Right atrium auricular region (tissue), 2 donors: ENCODE results near the gene MYOG. TPM values are rescaled to one million over a fixed set of nuclear protein-coding genes. Genes with fewer than 3 reads are reported as not detected.

Experiments used
- DNase-seq: peaks from one replicate; pipeline ENCODE4 v3.0.0-alpha.2; 2019; ENCODE audit warnings: low spot score
- H3K27ac ChIP-seq, 2 donors: fragments of 200-600 bp; sonication (generic); 1 replicate in 1 of 2; 2 replicates in 1 of 2; pipeline ENCODE4 v1.5.1; 2016 to 2019
- H3K27me3 ChIP-seq, 2 donors: fragments of 200-600 bp; sonication (generic); one replicate each; pipeline versions ENCODE4 v1.5.1 to v1.6.0; 2017 to 2019
- H3K36me3 ChIP-seq: fragments of 200-600 bp; sonication (generic); one replicate; pipeline ENCODE4 v1.5.1; 2016
- H3K4me1 ChIP-seq, 2 donors: fragments of 200-600 bp; sonication (generic); one replicate each; pipeline versions ENCODE4 v1.5.1 to v1.6.0; 2017 to 2019
- H3K4me3 ChIP-seq, 2 donors: fragments of 200-600 bp; sonication (generic); 1 replicate in 1 of 2; 2 replicates in 1 of 2; pipeline ENCODE4 v1.5.1; 2017 to 2019; ENCODE audit warnings: mild to moderate bottlenecking in 1 of 2, moderate library complexity in 1 of 2
- H3K9me3 ChIP-seq, 2 donors: fragments of 200-600 bp; sonication (generic); one replicate each; pipeline ENCODE4 v1.5.1; 2019
- CTCF ChIP-seq, 2 donors: fragments of 200-600 bp; sonication (generic); IDR thresholded peaks; one replicate each; pipeline ENCODE4 v1.5.1; 2019; ENCODE audit warnings: antibody characterized with exemption in 2 of 2
- total RNA-seq, 2 donors: library from RNA; depleted of rRNA; stranded (reverse); fragments of >200 nt; gene quantifications; one replicate each; pipeline ENCODE4 v1.1.0, GENCODE V29; 2016

The MYOG gene
- total RNA-seq, 2 donors from 2014 or later: not detected

GRCh38 chr1:203083463-203083921, 2.3 kb downstream of the MYOG start:
- TF ChIP-seq CTCF (IDR thresholded peaks at IDR 0.05): no peak
- H3K4me3 ChIP-seq: no peak overlapping the region
- peaks cover 0 to 9% of the 10 kb centered on the region in 2 donors for H3K4me1 ChIP-seq
- H3K27ac ChIP-seq: no peak overlapping the region
- H3K36me3 ChIP-seq: no peaks in the 10 kb centered on the region
- DNase-seq: no peak
- no peaks in the 10 kb centered on the region for H3K9me3 ChIP-seq
- H3K27me3 ChIP-seq: no peaks in the 10 kb centered on the region

- H3K4me3 ChIP-seq: no peak overlapping the region
Measured at GRCh38 chr1:203082571-203083462, 3.0 kb downstream of the MYOG start.

GRCh38 chr1:203082231-203082505, 3.6 kb downstream of the MYOG start:
- Histone ChIP-seq H3K27ac (no peak overlapping the region), H3K4me1 (peaks cover 0 to 9% of the 10 kb centered on the region in 2 donors), H3K36me3 (no peaks in the 10 kb centered on the region), H3K9me3 (no peaks in the 10 kb centered on the region), H3K27me3 (no peaks in the 10 kb centered on the region), H3K4me3 (no peak overlapping the region)
- TF ChIP-seq CTCF (IDR thresholded peaks at IDR 0.05): no peak
- DNase-seq: no peak

More at GRCh38 chr1:203082571-203083462, 3.0 kb downstream of the MYOG start:
- no peaks in the 10 kb centered on the region for H3K9me3 ChIP-seq
- no peak overlapping the region for H3K27ac ChIP-seq
- no peak for DNase-seq
- no peaks in the 10 kb centered on the region for H3K36me3 ChIP-seq
- peaks cover 0 to 9% of the 10 kb centered on the region in 2 donors for H3K4me1 ChIP-seq
- no peaks in the 10 kb centered on the region for H3K27me3 ChIP-seq
- no peak for TF ChIP-seq CTCF (IDR thresholded peaks at IDR 0.05)

GRCh38 chr1:203081465-203082230, 4.2 kb downstream of the MYOG start:
- Histone ChIP-seq H3K4me3 (no peak overlapping the region), H3K36me3 (no peaks in the 10 kb centered on the region), H3K27me3 (no peaks in the 10 kb centered on the region), H3K9me3 (no peaks in the 10 kb centered on the region), H3K27ac (no peak overlapping the region), H3K4me1 (peaks cover 0 to 9% of the 10 kb centered on the region in 2 donors)
- no peak for TF ChIP-seq CTCF (IDR thresholded peaks at IDR 0.05)
- DNase-seq: no peak

- Histone ChIP-seq H3K4me3 (no peak overlapping the region), H3K27me3 (no peaks in the 10 kb centered on the region), H3K27ac (no peak overlapping the region), H3K4me1 (peaks cover 0 to 10% of the 10 kb centered on the region in 2 donors), H3K36me3 (no peaks in the 10 kb centered on the region), H3K9me3 (no peaks in the 10 kb centered on the region)
- DNase-seq: no peak
- TF ChIP-seq CTCF (IDR thresholded peaks at IDR 0.05): no peak
Measured at GRCh38 chr1:203080456-203080855, 5.4 kb downstream of the MYOG start.
